Measurements from ENCODE around the gene PMM1. TPM values are rescaled to one million over a fixed set of nuclear protein-coding genes. Genes with fewer than 3 reads are reported as not detected.
A peak's percentile ranks its signal among the peaks of the same experiment; 100 is the strongest.
"Not testable (repeated sequence)": the region's sequence is repeated elsewhere in the genome, so short reads cannot be mapped to it uniquely, and the experiment has no call there.

Gene PMM1
- total and polyA plus RNA-seq, 8 donors = 15.2 to 131 (median 56.5) TPM

DNA sequence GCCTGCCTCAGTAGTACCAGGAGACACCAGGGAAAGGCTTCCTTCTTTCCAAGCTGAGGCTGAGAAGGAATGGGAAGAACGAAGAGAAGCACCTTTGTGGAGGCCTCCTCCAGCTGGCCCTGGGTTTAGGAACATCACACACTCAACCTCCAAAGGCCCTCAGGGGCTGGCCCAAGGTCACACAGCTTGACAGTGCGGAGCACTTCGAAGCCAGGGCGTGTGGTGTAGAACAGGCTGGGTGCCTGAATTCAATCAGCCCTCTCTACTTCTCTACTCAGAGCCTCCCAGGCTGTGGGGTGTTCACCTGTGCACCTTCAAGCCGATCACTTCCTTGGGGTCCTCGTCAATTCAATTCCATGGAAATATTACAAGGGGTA, 29.6 kb downstream of the PMM1 start:
- Histone ChIP-seq H3K27ac (peak overlapping the region in 2 of 5 donors; percentile 72 to 80), H3K36me3 (no peaks in the 10 kb centered on the region), H3K4me1 (peaks cover 11 to 57% (median 34%) of the 10 kb centered on the region in 4 donors), H3K9me3 (no peaks in the 10 kb centered on the region), H3K4me3 (no peak overlapping the region), H3K27me3 (peaks cover 0 to 11% (median 5%) of the 10 kb centered on the region in 3 donors)
- no peak for DNase-seq
- WGBS, 5 donors = 62 to 81% (median 70%) methylated on average over 6 of the region's 6 CpGs
- intact Hi-C loops (cut with DNase I; ENCODE audit: low total_unique reads) = no loop called here
- no peak for TF ChIP-seq POLR2AphosphoS5 (IDR thresholded peaks at IDR 0.05)
- no peak for TF ChIP-seq POLR2A (IDR thresholded peaks at IDR 0.05)
- TF ChIP-seq EP300 (IDR thresholded peaks at IDR 0.05) = no peak
- TF ChIP-seq, protein P1, sequence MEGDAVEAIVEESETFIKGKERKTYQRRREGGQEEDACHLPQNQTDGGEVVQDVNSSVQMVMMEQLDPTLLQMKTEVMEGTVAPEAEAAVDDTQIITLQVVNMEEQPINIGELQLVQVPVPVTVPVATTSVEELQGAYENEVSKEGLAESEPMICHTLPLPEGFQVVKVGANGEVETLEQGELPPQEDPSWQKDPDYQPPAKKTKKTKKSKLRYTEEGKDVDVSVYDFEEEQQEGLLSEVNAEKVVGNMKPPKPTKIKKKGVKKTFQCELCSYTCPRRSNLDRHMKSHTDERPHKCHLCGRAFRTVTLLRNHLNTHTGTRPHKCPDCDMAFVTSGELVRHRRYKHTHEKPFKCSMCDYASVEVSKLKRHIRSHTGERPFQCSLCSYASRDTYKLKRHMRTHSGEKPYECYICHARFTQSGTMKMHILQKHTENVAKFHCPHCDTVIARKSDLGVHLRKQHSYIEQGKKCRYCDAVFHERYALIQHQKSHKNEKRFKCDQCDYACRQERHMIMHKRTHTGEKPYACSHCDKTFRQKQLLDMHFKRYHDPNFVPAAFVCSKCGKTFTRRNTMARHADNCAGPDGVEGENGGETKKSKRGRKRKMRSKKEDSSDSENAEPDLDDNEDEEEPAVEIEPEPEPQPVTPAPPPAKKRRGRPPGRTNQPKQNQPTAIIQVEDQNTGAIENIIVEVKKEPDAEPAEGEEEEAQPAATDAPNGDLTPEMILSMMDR (IDR thresholded peaks at IDR 0.05) = no peak

DNA sequence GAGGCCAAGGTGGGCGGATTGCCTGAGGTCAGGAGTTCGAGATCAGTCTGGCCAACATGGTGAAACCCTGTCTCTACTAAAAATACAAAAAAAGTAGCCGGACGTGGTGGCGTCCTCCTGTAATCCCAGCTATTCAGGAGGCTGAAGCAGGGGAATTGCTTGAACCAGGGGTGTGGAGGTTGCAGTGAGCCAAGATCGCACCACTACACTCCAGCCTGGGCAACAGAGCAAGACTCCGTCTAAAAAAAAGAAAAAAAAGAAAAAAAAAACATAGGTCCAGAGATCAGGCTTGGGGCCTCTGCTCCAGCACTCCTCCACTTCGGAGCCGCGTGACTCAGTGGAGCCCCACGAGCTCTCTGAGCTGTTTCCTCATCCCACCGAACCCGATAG, 31.4 kb downstream of the PMM1 start:
- WGBS, 5 donors = 86 to 96% (median 94%) methylated on average over 13 of the region's 13 CpGs
- intact Hi-C loops (cut with DNase I; ENCODE audit: low total_unique reads) = not testable (repeated sequence)

DNA sequence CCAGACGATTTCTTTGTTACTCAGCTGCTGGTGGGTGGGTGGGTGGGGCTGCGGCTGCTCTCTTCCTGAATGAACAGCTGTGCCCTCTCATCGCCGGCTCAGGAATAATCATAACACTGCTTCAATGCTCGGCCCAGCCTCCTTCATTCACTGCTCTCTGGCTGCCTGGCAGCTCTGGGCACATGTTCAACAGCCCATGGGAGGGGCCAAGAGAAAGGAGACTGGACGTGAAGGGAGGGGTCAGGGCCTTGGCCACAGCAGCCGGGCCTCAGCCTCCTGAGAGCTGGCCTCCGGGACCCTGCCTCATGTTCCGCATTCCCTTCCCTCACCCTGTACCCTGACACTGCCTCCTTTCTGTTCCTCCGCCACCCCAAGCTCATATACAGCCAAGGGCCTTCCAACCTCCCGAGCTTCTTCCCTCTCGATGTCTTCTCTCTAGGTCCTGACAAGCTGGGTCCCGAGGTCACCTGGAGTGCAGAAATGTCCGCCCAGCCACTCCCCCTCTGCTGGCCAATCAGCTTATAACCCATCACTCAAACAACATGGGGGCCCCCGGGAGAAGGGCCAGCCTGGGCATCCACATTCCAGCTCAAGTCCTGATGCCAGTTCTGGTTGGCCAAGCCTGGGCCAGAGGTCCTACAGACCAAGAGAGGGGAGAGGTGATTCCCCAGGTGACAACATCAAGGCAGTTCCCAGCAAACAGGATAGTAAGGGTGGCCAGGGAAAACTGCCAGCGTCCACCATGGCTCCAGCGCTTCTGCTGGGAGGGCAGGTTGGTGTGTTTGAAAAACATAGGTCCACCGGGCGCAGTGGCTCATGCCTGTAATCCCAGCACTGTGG, 32.0 kb downstream of the PMM1 start:
- Histone ChIP-seq H3K36me3 (no peaks in the 10 kb centered on the region), H3K4me1 (peaks cover 13 to 42% (median 31%) of the 10 kb centered on the region in 4 donors), H3K4me3 (no peak overlapping the region), H3K9me3 (no peaks in the 10 kb centered on the region), H3K27ac (peak overlapping the region; percentile 0 to 65 (median 52)), H3K27me3 (peaks cover 0 to 11% (median 5%) of the 10 kb centered on the region in 3 donors)
- peak; percentile 78 to 92 for DNase-seq
- intact Hi-C loops (cut with DNase I; ENCODE audit: low total_unique reads) = no loop called here
- no peak for TF ChIP-seq EP300 (IDR thresholded peaks at IDR 0.05)
- TF ChIP-seq POLR2AphosphoS5 (IDR thresholded peaks at IDR 0.05) = peak in 1 of 3 donors; percentile 42
- WGBS, 5 donors = 34 to 44% (median 40%) methylated on average over 17 to 19 of the region's 19 CpGs

More for the DNA sequence above, 31.4 kb downstream of the PMM1 start:
- H3K9me3 ChIP-seq, H3K4me3 ChIP-seq, H3K36me3 ChIP-seq, DNase-seq: not testable (repeated sequence)
- peaks cover 0 to 11% (median 5%) of the 10 kb centered on the region in 3 donors for H3K27me3 ChIP-seq
- H3K4me1 ChIP-seq = peaks cover 13 to 42% (median 34%) of the 10 kb centered on the region in 4 donors
- H3K27ac ChIP-seq = peak overlapping the region in 3 of 5 donors; percentile 44 to 65 (median 64)

DNA sequence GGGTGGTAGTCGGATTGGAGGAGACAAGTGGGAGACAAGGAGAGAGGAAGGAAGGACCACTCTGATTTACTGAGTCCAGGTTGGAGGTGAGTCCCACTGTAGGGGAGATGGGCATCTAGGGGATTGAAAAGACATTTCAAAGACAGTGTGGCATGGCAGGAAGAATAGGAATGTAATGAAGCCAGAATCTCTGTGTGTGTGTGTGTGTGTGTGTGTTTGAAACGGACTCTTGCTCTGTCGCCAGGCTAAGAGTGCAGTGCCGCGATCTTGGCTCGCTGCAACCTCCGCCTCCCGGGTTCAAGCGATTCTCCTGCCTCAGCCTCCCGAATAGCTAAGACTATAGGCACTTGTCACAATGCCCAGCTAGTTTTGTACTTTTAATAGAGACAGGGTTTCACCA, 33.1 kb downstream of the PMM1 start:
- peak overlapping the region in 4 of 5 donors; percentile 21 to 65 (median 58) for H3K27ac ChIP-seq
- intact Hi-C loops (cut with DNase I; ENCODE audit: low total_unique reads) = no loop called here
- no peak for DNase-seq
- no peaks in the 10 kb centered on the region for H3K9me3 ChIP-seq
- H3K4me3 ChIP-seq = no peak overlapping the region
- TF ChIP-seq POLR2AphosphoS5 (IDR thresholded peaks at IDR 0.05) = no peak
- TF ChIP-seq, protein P1 (IDR thresholded peaks at IDR 0.05) = no peak
- TF ChIP-seq EP300 (IDR thresholded peaks at IDR 0.05) = no peak
- TF ChIP-seq POLR2A (IDR thresholded peaks at IDR 0.05) = no peak
- peaks cover 13 to 34% (median 24%) of the 10 kb centered on the region in 4 donors for H3K4me1 ChIP-seq
- peaks cover 0 to 11% (median 5%) of the 10 kb centered on the region in 3 donors for H3K27me3 ChIP-seq
- 78 to 89% (median 85%) methylated on average over 10 of the region's 10 CpGs for WGBS, 5 donors
- H3K36me3 ChIP-seq = no peaks in the 10 kb centered on the region

DNA sequence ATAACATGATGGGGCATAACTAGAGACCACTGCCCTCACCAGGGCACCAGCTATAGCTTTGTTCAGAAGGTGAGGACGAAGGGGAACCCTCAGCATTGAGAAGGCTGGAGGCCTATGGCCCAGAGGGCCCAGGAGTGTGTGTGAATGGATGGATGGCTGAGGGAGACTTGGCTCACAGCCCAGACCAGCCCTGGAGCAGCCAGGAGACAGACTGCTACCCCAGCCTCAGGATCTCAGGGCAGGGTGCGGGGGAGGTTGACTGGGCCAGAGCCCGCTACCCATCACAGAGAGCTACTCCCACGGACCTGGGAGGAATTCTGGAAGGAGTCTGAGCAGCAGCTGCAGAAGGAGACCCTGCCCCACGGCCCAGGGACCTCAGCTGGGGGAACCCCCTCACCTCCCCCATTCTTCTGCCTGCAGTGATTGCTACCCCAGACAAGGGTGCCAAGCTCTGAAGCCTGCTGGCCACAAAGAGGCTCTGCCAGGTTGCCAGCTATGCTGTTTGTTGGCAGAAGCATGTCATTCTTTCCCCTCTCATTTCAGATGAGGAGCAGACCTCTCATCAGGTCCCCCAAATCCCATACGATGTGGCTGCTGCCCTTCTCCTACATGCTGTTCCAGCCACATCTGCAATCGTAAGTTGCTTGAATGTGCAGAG, 34.2 kb downstream of the PMM1 start:
- 75 to 94% (median 82%) methylated on average over 3 to 7 of the region's 7 CpGs for WGBS, 5 donors
- no peaks in the 10 kb centered on the region for H3K9me3 ChIP-seq
- DNase-seq = no peak
- peaks cover 0 to 9% (median 0%) of the 10 kb centered on the region in 3 donors for H3K27me3 ChIP-seq
- intact Hi-C loops (cut with DNase I; ENCODE audit: low total_unique reads) = no loop called here
- peaks cover 13 to 23% (median 15%) of the 10 kb centered on the region in 4 donors for H3K4me1 ChIP-seq
- no peak overlapping the region for H3K4me3 ChIP-seq
- TF ChIP-seq, protein P1 (IDR thresholded peaks at IDR 0.05) = no peak
- TF ChIP-seq POLR2A (IDR thresholded peaks at IDR 0.05) = no peak
- no peak for TF ChIP-seq EP300 (IDR thresholded peaks at IDR 0.05)
- no peak for TF ChIP-seq POLR2AphosphoS5 (IDR thresholded peaks at IDR 0.05)
- H3K27ac ChIP-seq = no peak overlapping the region
- H3K36me3 ChIP-seq = no peaks in the 10 kb centered on the region

Data from stomach (tissue), 9 donors.